GM18870 (cell line): ENCODE measurements around the gene KLF16.
"Not testable (repeated sequence)": the region's sequence is repeated elsewhere in the genome, so short reads cannot be mapped to it uniquely, and the experiment has no call there.

ENCODE experiments used
- ATAC-seq: cut with Tn5 transposase; IDR thresholded peaks from one replicate; pipeline ENCODE4 v1.9.1; 2021; ENCODE audit warnings: moderate library complexity; ENCODE audit not compliant: unreplicated experiment

KLF16 gene

DNA sequence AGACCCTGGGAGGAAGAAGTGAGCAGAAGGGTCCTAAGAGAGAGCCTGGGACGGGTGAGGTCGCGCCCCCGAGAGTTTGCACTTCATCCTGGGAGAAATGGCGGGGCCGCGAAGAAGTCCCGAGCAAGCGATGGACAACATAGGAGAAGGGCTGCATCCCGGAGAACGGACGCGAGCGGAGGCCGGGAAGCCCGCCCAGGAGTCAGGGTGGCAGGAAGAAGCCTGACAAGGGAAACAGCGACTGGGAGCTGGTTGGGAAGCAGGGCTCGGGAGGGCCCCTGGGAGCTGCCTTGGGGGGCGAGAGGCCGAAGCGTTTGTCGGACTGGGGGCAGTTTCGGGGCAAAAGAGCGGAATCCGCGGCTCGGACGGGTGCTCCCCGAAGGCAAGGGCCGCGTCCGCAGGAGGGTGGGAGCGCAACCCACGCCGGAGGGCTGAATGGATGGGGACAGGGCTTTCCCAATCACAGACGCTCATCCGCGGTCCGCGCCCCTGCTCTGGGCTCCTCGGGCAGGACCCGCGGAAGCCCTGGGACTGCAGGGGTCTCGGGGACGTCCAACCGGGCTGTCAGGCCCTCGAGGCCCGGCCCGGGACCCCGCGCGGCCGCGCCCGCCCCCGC is 21.4 kb upstream of the KLF16 start:
- no peak for ATAC-seq

DNA sequence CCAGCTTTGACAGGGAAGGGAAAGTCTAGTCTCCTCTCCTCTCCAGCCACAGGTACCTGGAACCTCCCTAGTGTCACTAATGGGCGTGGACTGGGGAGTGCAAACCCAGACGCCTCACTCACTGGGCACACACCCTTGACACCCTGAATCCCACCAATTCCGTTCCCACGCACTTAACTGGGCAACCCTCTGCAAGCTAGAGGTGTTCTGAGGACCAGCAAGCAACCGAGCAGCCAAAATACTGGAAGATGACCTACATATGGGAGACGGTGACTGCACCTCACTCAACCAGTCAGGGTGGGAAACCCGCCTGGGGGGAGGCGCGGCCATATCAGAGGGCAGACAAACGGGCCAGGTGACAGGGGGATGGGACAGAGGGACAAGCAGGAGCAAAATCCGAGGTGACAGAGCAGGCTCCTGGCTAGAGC is 20.9 kb upstream of the KLF16 start:
- no peak for ATAC-seq

DNA sequence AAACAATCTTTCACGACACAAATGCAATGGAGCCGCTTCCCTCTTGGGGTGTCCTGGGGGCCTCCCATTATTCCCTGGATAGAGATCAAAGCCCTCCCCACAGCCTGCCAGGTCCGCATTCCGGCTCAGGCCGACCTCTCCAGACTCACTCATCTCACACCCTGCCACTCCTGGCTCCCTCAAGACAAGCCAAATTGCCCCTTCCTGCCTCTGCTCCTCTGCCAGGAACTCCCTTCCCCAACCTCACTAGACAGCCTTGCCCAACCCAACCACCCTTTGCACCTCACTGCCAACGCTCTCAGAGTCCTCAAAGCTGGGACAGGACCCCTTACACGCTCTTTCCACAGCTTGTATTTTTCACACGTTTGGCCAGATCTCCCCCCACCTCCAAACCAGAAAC is 20.4 kb upstream of the KLF16 start:
- ATAC-seq, result no peak

DNA sequence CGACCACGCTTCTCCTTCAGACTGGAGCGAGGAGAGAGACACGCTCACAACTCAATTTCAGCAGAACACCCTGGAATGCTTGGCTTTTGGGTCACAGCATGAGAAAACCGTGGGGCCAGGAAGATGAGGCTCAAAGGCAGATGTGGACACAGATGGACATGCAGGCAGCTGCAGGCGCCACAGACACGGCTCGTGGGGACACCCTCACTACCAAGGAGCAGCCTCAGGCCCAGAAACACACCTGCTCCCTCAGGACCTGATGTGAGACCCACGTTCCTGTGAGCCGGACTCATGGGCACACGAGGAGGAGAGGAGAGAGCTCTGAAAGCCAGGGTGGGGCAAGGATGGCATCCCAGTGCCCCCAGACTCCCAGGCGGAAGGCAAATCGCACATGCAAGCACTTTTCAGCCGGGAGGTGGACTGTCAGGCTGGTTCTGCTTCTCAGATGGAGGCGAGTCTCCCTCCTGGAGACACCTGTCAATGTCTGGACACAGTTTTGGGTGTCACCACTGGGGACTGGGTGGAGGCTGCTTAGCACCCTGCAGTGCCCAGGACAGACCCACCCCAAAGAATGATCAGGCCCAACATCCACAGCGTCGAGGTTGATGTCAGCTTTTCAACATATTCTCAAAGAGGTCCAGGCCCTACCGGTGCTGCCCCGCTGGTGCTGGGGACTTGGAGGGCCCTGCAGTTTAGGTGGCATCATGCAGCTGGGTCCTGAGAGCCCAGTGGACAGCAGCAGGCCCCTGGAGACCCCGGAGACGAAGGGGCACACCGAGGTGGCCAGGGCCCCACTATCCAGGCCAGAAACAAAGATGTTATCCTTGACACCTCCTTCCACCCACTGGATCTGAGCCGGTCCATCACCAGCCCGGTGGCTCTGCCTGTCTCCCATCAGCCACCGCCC is 19.7 kb upstream of the KLF16 start:
- no peak for ATAC-seq

DNA sequence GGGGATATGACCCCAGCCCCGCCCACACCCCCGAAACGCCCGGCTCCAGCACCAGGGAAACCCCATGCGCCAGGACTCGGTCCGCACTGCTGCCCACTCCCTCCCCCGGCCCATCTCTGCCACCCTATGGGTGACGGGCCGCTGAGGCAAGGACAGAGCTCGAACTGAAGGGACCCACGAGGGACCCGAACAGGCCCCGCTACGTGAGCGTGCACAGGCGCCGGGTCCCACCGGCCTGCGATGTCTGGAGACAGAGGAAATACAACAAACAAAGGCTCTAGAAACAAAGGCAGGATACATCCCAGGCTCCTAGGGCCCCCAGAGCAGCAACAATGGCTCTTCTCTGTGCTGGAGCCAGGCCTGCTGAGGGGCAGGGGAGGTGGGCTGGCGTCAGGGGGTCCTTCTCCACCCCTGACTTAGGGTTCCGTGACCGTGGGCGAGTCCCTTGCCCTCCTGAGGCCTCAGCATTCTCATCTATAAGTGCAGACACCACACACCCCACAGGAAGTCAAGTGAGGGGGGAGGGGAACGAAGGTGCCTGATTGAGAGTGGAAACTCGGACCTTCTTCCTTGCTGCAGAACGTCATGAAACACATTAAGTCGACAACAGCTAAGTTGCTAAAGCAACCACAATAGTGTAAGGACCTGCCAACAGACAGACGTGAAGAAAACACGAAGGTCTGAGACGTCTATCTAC is 18.9 kb upstream of the KLF16 start:
- no peak for ATAC-seq

DNA sequence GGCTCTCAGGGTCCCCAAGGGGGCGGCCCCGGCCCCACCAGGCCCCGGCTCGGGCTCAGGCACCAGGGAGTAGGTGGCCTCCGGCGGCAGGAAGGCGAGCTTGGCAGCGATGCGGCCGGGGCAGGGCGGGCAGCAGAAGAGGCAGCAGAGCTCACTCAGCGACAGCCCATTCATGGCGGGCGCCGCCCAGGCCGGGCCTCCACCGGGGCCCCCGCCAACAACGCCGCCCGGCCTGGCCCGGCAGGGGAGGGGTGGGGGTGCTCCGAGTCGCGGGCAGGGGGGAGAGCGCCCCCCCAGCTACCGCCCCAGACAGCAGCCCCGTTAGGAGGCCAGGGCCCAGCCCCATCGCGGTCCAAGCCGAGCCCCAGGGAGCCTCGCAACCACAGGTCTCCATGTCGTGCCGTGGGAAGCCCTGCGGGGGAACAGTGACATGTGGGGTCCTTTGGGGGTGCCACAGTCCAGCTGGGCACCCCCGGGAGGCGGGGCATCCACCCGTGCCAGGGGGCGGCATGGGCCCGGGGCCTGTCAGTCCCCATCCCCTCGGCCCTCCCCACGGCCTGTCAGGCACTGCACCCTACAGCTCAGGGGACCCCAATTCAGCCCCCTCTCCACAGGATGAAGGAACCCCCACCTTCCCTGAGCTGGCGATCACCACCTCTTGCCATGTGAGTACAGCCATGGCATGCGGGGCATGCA is 18.2 kb upstream of the KLF16 start:
- ATAC-seq, result not testable (repeated sequence)

GRCh38 chr19:1880611-1881392 is 17.4 kb upstream of the KLF16 start:
- ATAC-seq, result no peak

DNA sequence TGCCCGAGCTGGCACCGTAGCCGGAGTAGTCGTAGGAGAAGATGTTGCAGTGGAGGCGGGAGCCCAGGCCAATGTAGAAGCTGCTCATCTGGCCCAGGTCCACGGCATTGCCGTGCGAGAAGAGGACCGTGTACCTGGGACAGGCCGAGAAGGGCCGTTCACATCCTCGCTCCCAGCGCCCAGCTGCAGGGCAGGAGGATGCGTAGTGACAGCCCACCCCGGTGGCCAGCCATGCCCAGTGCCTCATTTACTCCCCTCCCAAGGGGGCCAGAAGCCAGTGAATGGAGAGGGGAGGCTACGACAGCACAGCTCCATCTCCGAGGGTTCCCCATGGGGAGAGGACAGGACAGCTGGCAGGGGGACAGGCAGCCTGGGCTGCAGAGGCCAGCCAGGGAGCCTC is 16.6 kb upstream of the KLF16 start:
- ATAC-seq, result not testable (repeated sequence)

DNA sequence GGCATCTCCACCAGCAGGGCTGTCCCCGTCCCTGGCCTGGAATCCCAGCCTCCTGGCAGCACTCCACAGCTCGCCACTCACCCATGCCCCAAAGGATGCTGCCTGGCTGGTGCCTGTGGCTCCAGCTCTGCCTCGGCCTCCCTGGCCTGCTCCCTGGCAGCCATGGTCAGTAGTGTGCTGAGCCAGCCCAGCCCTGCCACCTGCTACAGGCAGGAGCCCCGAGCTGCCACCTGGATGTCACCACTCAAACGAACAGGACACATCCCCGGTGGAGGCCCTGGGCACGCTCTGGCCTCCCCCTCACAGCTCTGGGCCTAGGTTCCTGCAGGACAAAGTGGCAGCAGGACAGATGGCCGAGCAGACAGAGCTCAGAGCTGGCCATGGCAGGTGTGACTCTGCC is 15.2 kb upstream of the KLF16 start:
- ATAC-seq, result not testable (repeated sequence)

GRCh38 chr19:1877280-1877660 is 13.9 kb upstream of the KLF16 start:
- ATAC-seq, result not testable (repeated sequence)

- not testable (repeated sequence) for ATAC-seq
Measured at GRCh38 chr19:1876496-1877279, 13.3 kb upstream of the KLF16 start.

GRCh38 chr19:1875646-1876495 is 12.5 kb upstream of the KLF16 start:
- ATAC-seq, result peak; percentile 65

- not testable (repeated sequence) for ATAC-seq
Measured at GRCh38 chr19:1875265-1875645, 11.9 kb upstream of the KLF16 start.

DNA sequence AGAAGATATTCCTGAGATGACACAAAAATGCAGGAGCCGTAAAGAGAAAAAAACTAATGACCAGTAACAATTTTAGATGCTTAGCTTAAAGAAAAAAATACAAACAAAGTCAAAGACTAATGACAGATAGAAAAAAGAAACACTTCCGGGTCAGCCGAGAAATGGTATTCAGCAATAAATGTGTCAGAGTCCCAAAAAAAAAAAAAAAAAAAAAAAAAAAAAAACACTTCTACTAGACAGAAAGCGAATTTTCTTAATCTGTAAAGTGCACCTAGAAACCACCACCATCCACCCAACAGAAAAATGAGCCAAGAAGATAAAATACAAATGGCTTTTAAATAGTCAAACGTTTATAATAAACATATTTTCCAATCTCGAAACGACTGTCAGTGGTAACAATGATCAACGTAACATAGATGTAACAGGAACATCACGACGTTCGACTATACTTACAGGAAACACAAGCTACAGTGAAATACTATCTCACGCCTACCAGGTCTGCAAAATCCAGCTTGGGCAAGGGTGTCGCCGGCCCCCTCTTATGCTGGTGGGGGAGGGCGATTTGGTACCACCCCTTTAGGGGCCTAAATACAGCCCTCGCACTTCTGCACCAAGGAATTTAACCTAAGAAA is 11.3 kb upstream of the KLF16 start:
- no peak for ATAC-seq

DNA sequence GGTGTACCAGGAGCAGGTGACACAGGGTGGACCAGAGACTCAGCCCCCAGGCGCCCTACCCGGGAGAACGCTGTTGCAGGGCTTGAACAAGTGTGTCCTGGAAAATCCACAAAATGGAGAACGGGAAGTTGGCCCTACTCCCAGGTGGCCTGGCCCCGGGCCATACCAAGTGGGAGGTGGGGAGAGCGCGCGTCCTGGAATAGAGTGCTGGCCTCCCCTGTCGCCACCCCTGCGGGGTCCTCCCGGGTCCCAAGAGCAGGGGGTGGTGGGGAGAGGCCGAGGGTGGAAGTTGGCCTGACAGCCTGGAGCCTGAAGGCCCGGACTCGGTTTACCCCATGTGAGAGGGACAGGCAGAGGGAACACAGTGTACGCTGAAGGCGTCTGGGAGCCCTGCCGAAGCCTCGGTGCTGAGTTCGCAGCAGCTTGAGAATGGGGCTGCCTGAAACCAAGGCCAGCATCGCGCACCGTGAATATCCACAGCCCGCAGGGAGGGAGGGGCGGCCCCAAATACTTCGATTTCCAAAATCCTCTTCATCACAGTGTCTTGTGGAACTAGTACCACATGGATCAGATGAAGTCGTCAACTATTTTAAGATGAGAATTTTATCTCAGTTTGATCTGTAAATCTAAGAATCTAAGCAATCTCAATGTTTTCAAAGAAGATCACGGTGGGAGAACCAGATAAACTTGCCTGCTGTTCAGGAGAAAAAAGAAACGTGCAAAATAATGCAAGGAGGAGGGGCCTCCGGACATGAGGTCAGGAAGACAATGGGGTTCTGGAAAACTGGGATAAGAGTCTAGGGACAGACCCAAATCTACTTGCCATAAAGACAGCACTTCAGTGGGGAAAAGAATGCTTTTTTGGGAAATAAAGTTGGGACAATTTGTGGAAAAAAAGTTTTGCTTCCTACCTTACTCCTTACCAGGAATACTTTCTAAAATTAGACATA is 10.4 kb upstream of the KLF16 start:
- no peak for ATAC-seq

DNA sequence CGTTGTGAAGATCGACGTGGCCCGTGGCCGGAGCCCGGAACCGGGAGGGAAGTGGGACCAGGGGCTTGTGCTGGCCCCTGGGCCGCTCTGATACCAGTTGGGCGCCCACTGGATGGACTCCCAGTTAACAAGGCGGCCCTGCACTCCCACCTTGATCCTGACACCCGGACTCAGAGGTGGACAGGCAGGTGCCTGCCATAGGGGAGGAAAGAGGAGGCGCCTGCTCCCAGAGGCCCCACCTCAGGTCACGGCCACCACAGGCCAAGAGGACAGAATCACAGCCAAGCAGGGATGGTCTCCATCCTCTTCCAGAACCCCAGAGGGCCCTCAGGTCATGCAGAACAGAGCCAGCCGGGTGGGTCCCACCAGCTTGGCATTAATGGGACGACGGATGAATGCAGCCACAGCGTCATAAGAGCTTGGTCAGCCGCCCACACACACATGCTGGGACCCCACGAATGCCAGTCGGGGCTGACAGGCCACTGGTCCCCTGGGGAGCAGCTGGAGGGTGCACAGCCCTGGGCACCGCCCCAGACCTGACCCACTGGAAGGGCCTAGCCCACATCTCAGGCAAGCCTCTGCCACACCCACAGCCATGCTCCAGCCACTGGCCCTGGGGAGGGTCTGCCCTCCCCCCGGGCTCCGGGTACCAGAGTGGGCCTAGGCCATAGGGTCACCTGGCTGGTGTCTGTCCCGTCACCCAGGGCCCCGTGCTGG is 9.6 kb upstream of the KLF16 start:
- ATAC-seq, result no peak
